Measurements from ENCODE around the gene MAPK7.

The MAPK7 gene

GRCh38 chr17:19381741-19382444, 3.6 kb downstream of the MAPK7 start:
- no peak for DNase-seq

DNA sequence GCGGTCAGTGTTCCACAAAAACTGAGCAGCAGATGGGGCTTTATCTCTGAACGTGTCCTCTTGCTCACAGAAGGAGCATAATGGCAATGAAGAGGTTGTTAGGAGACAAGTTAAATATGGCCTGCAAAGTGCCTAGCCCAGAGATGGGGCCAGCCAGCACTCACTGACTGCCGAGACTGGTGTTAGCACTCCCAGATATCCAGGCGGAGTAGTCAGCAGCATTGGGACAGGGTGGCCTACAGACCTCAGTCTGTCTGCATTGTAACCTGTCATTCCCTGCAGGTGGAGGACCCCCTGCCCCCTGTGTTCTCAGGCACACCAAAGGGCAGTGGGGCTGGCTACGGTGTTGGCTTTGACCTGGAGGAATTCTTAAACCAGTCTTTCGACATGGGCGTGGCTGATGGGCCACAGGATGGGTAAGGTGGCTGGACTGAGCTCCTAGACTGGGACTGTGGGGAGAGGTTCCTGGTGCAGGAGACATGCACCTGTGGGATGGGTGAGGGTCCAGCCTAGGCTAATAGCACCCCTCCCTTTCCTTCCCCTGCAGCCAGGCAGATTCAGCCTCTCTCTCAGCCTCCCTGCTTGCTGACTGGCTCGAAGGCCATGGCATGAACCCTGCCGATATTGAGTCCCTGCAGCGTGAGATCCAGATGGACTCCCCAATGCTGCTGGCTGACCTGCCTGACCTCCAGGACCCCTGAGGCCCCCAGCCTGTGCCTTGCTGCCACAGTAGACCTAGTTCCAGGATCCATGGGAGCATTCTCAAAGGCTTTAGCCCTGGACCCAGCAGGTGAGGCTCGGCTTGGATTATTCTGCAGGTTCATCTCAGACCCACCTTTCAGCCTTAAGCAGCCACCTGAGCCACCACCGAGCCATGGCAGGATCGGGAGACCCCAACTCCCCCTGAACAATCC, 4.5 kb downstream of the MAPK7 start:
- DNase-seq: no peak

DNA sequence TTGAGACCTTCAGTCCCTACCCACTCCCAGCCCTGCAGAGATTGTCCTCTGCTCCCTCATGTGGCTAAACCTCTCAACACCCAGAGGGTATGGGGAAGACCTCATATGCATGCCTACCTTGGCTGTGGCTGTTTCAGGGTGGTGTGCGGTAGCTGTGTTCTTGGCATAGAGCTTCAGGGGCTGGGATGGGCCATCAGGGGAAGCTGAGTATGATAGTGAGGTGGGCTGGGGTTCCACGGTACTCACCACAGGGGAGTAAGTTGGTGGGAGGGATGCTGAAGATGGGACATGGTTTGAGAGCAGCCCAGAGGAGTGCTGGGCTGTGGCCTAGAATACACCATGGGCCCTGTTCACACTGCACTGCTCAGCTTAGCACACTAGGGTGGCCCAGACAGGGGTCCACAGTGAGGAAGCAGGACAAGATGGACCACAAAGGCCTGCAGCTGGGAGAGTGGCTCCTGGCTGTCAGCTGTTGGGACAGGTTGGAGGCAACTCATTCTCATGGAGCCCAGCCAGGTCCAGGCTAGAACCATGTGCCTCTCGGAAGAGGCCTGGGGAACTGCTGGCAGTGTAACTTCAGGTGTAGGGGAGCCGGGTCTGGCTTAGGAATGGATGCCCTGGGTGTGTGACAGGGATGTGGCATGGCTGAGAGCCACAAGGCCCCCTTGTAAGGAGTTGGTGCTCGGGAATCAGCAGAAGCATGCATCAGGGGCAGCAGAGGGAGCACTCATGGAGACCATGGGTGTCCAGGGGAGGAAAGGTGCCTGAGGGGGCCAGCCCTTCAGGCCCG, 5.6 kb downstream of the MAPK7 start:
- DNase-seq: no peak

- no peak for DNase-seq
Measured at GRCh38 chr17:19384723-19385391, 6.6 kb downstream of the MAPK7 start.

GRCh38 chr17:19385521-19385983, 7.3 kb downstream of the MAPK7 start:
- no peak for DNase-seq

DNA sequence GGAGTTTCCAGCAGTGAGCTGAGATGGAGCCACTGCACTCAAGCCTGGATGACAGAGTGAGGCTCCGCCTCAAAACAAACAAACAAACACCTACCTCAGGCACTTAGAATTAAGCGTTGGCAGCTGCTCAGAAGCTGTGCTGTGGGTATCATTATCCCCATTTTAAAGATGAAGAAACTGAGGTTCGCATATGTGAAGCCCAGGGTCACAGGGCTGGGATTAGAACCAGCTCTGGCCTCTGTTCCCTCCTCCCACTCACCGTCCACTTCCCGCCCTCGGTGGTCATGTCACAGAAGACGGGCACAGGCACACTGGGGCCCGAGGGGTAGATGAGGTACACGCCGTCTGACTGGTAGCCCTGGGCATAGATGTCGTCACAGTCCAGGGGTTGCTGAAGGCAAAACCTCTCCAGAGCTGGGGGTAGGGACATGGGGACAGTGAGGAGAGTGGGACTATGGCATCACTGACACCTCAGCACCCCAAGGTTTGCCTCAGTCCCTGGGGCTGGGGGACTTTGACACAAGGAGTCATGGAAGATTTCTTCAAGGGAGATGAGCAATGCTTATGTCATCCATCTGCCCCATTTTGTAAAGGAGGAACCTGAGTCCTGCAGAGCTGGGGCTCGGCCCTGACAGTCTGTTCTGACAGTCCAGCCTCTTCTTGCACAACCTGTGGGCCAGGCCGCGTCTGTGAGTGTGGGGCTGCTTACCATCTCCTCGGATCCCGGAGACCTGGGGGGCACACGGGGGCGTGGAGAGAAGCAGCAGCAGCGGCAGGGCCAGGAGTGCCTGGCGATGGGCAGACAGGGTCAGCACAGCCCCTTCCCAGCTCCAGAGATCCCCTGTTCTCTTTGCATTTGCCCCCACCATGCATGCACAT, 8.0 kb downstream of the MAPK7 start:
- DNase-seq: no peak

DNA sequence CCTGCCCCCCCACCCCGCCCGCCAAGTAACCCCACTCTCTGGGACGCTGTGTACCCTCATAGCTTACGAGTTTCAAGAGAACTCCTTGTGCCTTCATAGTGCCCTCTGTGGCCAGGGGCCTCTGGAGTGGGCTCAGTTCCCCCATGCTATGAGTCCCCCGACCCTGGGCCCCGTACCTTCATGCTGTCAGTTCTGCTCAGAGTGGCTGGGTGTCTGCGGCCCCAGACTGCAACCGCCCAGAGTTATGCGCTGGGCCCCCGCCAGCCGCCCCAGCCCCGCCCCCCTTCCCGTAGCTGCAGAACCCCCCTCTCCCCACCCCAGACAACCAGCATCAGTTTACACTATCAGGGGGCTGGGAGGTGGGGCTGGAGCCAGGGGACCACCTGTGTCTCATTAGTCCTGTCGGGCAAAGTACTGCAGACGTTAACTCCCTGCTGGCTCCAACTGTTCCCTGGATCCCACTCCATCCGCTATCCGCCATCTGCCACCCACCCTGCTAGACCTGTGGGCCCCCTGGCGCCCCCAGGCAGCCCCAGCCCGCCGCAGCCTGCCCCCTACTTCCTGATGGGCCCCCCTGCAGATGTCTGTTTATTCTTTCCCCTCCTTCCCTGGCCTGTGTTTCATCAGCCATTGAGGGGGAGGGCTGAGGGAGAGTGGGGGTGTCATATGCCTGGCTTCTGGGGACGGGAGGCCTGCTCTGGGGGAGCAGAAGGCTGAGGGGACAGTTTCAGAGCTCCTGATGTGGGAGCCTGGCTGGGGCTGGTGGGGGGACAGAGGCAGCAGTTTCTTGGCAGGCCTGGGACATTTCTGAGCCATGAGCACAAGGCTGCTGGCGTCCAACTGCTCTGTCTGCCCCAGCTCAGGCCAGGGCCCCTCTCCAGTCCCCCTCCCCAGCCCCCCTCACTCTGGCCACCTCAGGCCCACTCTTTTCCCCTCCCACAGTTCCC, 8.9 kb downstream of the MAPK7 start, which contains the start of gene MFAP4:
TSS of gene MFAP4 (minus strand) at position 217 of the 947 bp plus-strand sequence. CDS start at position 182, 35 bp downstream.
- no peak for DNase-seq

DNA sequence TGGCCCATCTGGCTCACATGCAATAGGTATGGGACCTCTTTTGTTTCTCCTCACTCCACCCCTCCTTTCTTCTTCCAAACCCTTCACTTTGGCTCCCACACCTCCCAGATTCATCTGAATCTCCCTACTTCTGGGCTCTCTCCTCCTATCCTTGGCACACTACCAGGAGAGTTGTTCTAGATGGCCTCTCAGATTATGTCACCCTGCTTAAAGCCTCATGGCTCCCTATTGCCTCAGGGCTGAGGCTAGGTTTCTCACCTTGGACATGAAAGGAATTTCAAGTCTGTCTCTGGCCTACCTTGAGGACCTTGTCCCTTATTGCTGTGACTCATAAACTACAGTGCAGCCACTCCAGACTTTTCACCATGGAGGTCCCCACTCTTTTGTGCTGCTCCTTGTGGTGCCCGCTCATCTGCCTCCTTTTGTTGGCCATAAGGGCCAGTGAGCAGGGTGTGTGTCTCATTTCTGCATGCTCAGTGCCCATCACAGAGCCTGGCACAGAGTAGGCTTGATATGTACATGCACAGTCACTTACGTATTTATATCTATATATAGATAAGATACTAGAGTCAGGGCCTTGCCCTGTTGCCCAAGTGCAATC, 9.7 kb downstream of the MAPK7 start:
- DNase-seq: no peak

DNA sequence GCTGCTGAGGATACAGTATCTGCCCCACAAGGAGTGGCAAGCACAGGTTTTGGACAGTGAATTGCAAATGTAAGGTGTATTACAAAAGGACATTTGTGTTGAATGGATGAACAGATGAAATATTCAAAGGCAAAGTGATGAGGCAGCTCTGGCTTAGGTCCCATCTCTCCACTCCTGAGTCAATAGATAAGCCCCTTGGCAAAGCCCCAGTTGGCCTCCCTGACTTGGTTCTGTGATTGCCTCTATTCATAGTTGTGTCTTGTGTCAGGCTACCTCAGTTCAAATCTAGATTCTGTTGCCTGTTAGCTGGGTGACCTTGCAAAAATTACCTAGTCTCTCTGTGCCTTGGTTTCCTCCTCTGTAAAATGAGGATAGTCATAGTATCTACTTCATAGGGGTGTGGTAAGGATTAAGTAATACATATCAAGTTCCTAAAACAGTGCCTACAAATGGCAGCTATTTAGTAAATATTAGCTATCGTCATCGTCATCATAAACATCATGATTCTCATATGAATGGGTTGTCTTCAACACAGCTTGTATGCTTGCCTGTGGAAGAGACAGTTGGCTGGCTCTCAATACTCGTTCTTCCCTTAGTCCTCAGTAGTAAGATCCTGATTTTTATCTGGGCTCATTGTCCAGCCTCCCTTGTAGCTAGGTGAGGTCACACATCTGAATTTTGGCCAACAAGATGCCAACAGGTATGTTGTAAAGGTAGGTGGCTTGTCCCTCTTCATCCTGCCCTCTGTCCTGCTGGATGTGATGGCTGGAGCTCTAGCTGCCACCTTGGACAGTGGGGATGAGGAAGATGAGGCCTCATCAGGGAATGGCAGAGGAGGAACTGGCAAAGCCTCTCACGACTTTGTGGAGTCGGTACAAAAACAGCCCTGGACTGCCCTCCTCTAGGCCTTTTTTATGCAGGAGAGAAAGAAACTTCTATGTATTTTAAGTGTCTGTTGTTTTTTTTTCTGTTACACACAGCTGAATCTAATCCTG, 10.8 kb downstream of the MAPK7 start:
- no peak for DNase-seq

DNA sequence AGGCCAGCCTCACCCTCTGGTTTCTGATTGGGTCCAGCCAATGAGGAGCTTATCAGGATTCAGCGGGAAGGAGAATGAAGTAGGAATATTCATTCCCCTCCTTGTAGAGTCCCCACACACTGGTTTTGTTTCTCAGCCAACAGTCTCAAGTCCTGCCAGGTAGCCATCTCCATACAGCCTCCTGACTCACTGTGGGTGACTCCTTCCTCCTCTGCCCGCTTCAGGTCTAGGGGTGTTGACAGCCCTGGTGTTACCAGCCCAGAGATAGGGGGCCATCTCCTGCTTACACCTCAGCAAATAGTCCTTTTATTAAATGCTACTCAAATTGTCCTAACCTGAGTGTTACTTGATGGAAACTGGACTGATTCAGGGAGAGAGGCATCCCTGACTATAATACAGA, 12.7 kb downstream of the MAPK7 start:
- no peak for DNase-seq

DNA sequence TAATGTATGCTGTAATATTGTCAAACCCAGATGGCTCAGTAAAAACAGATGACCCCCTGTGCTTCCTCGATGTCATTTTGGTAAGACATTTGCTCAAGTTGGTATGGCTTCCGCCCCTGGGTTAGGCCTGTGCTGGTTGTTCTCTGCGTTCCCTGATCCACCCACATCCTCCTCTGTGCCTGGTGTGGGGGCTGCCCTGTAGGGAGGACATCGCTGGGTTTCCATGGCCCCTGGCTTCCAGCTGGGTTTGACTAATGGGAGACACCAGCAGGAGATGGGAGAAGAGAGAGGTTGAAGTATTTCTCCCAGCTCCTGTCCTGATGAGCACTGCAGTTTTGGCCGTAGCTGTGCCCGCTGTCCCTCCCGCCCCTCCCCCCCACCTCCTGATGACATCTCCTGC, 13.1 kb downstream of the MAPK7 start:
- DNase-seq: no peak

DNA sequence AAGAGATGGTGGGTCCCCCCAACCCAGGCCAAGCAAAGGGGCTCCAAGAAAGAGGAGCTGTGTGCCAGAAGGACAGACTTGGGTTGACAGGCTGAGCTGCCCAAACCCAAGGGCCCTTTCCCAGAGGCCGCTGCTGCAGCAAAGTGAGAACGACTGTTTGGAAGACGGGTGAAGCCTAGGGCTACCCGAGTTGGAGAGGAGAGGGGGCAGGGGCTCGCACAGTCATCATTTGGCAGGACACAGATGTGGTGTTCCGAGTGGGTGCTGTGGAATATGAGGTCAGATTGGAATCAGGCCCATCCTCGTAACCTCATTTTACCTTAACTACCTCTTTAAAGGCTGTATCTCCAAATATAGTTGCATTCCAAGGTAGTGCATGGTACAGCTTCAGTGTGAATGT, 14.0 kb downstream of the MAPK7 start:
- no peak for DNase-seq

- DNase-seq: no peak
Measured at GRCh38 chr17:19397556-19398041, 19.3 kb downstream of the MAPK7 start.

- no peak for DNase-seq
Measured at GRCh38 chr17:19398301-19399181, 20.2 kb downstream of the MAPK7 start.

DNA sequence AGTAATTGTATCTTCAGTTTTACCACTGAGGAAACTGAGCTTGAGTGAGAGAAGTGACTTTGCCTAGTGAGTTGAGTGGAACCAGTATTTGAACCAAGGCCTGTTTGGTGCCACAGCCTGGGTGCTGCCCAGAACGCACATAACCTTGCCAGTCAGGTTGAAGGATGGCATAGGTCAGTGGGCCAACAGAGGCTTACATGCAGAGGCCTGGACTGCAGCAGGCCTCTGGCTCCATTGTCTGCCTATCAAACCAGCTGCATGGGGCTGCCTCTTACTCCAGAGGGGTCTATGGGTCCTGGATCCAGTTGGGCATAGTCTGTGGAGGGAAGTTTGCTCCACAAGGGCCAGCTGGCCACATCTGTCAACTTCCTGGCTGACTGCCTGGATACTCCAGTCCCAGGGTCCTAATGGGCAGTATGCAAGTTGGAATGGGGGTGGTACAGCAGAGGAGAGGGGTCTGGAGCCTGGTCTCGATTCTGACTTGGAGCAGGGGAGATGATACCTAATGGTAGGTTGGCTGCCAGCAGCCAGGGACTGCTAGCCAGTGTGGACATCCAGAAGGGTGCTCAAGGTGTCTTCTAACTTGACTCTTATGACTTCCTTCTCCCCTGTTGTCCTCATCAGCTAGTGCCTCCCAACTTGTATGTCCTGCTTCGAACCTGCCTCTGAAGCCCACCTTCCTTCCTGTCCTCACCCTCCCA, 21.6 kb downstream of the MAPK7 start:
- no peak for DNase-seq

- DNase-seq: no peak
Measured at GRCh38 chr17:19401321-19402010, 23.2 kb downstream of the MAPK7 start.

All from activated CD8-positive, alpha-beta memory T cell treated with anti-CD3 and anti-CD28 coated beads, Interleukin-2, amount 50 U/mL, for 48 hours (primary cell).